Testis (tissue), 2 donors: ENCODE data around the gene NRXN3.

Experiments
- CTCF ChIP-seq, 3 experiments: fragments of 450-650 bp in 2 of 3; fragments of 200-600 bp in 1 of 3; sonication (generic) in 1 of 3; IDR thresholded peaks; one replicate each; pipeline ENCODE4 v1.5.1; 2016 to 2019; ENCODE audit warnings: antibody characterized with exemption in 3 of 3, mild to moderate bottlenecking in 2 of 3, moderate library complexity in 1 of 3
- POLR2A ChIP-seq: fragments of 450-650 bp; IDR thresholded peaks from one replicate; pipeline ENCODE4 v1.6.1; 2017; ENCODE audit warnings: antibody characterized with exemption, mild to moderate bottlenecking, moderate library complexity

GRCh38 chr14:79278798-79279644, 1108.8 kb downstream of the NRXN3 start:
- TF ChIP-seq POLR2A (no peak), CTCF (IDR thresholded peaks at IDR 0.05) (no peak)
